HCT116 (cell line): ENCODE results near the gene ZNF486. TPM values are rescaled to one million over a fixed set of nuclear protein-coding genes. Genes with fewer than 3 reads are reported as not detected.
"Not testable (repeated sequence)": the region's sequence is repeated elsewhere in the genome, so short reads cannot be mapped to it uniquely, and the experiment has no call there.

ENCODE experiments used
- ATAC-seq: fragments of 200-7000 bp; cut with Tn5 transposase; 2 replicates; pipeline ENCODE4 v1.9.1; 2020; ENCODE audit warnings: mild to moderate bottlenecking, moderate library complexity
- BruUV-seq: library from RNA; stranded (reverse); fragments of 400-500 nt; replicated peaks from 2 replicates; lab custom pipeline; 2021; lab: Mats Ljungman, UMichigan
- CTCF ChIA-PET: fragments of 300-600 bp; sonication (Branson Sonifier 250); formaldehyde crosslinking; loops from one replicate; lab custom pipeline; 2021; ENCODE audit warnings: antibody characterized with exemption; lab: Charles Lee
- POLR2A ChIA-PET: fragments of 300-600, 350-600 bp; sonication (Branson Sonifier 250); formaldehyde crosslinking; loops from one replicate; lab custom pipeline; 2021; ENCODE audit warnings: antibody characterized with exemption; lab: Charles Lee
- RAD21 ChIA-PET, 2 experiments: fragments of 300-600 bp; sonication (Branson Sonifier 250); formaldehyde crosslinking; loops; one replicate each; lab custom pipeline; 2023; ENCODE audit warnings: low total read pairs in 2 of 2; ENCODE audit not compliant: uncharacterized antibody in 2 of 2, unreplicated experiment in 2 of 2, low non-redundant PET in 1 of 2; lab: Charles Lee
- DNase-seq: peaks from one replicate; pipeline ENCODE4 v3.0.0-alpha.2; 2010; ENCODE audit warnings: low read depth, low spot score
- H2AFZ ChIP-seq: fragments of 200-600 bp; shearing (Covaris generic), sonication (generic); 2 replicates; pipeline ENCODE4 v1.6.1; 2017; ENCODE audit warnings: low read depth, mixed run types, mixed read lengths, antibody characterized with exemption, low read length; ENCODE audit not compliant: poor library complexity, severe bottlenecking
- H3K27ac ChIP-seq: 2 replicates; pipeline ENCODE4 v1.5.1; 2012; ENCODE audit warnings: low read depth, low read length
- H3K27me3 ChIP-seq: fragments of 200-600 bp; sonication (generic); 2 replicates; pipeline ENCODE4 v1.6.1; 2016; ENCODE audit warnings: mixed run types, low read length, mixed read lengths; ENCODE audit not compliant: insufficient read depth
- H3K36me3 ChIP-seq, 2 experiments: fragments of 200-500 bp in 1 of 2; fragments of 200-600 bp in 1 of 2; sonication (Bioruptor generic) in 1 of 2; sonication (generic) in 1 of 2; 2 replicates each; pipeline versions ENCODE4 v1.5.1 to v1.6.1; 2014 to 2016; ENCODE audit warnings: low read length in 2 of 2, inconsistent platforms in 1 of 2, mixed read lengths in 1 of 2, mixed run types in 1 of 2; ENCODE audit not compliant: insufficient read depth in 2 of 2, control insufficient read depth in 1 of 2
- H3K4me1 ChIP-seq, 2 experiments: fragments of 200-600 bp in 1 of 2; sonication (generic) in 1 of 2; 2 replicates each; pipeline versions ENCODE4 v1.5.1 to v1.6.1; 2012 to 2017; ENCODE audit warnings: low read length in 2 of 2, inconsistent platforms in 1 of 2, mild to moderate bottlenecking in 1 of 2, mixed read lengths in 1 of 2, mixed run types in 1 of 2, moderate library complexity in 1 of 2; ENCODE audit not compliant: insufficient read depth in 2 of 2, control insufficient read depth in 1 of 2
- H3K4me2 ChIP-seq: fragments of 200-600 bp; sonication (generic); 2 replicates; pipeline ENCODE4 v1.6.1; 2017; ENCODE audit warnings: mixed run types, low read length, mixed read lengths
- H3K4me3 ChIP-seq, 2 experiments: fragments of 200-600 bp in 1 of 2; sonication (generic) in 1 of 2; replicated peaks in 1 of 2; 2 replicates each; pipeline ENCODE4 v1.5.1; 2011 to 2016; ENCODE audit warnings: low read length in 2 of 2, control low read depth in 1 of 2, low read depth in 1 of 2, mild to moderate bottlenecking in 1 of 2, mixed read lengths in 1 of 2, mixed run types in 1 of 2
- H3K79me2 ChIP-seq: fragments of 200-600 bp; sonication (generic); 2 replicates; pipeline ENCODE4 v1.6.1; 2017; ENCODE audit warnings: mild to moderate bottlenecking, mixed run types, low read length, moderate library complexity, mixed read lengths; ENCODE audit not compliant: insufficient read depth
- H3K9ac ChIP-seq: fragments of 200-600 bp; sonication (generic); 2 replicates; pipeline ENCODE4 v1.6.1; 2016; ENCODE audit warnings: low read length, mixed read lengths
- H3K9me2 ChIP-seq: fragments of 200-600 bp; sonication (generic), shearing (Covaris generic); 2 replicates; pipeline ENCODE4 v1.6.1; 2017; ENCODE audit warnings: mixed run types, mild to moderate bottlenecking, moderate library complexity; ENCODE audit not compliant: insufficient read depth
- H3K9me3 ChIP-seq, 2 experiments: fragments of 200-500 bp in 1 of 2; fragments of 200-600 bp in 1 of 2; sonication (Bioruptor generic) in 1 of 2; sonication (generic) in 1 of 2; 2 replicates each; pipeline ENCODE4 v1.6.1; 2014 to 2017; ENCODE audit warnings: low read length in 2 of 2, mixed read lengths in 2 of 2, inconsistent platforms in 1 of 2, low read depth in 1 of 2, mild to moderate bottlenecking in 1 of 2, mixed run types in 1 of 2, moderate library complexity in 1 of 2; ENCODE audit not compliant: control insufficient read depth in 1 of 2, insufficient read depth in 1 of 2
- H4K20me1 ChIP-seq: fragments of 200-600 bp; sonication (generic), shearing (Covaris generic); 2 replicates; pipeline ENCODE4 v1.6.1; 2017; ENCODE audit warnings: mixed run types, mild to moderate bottlenecking, moderate library complexity; ENCODE audit not compliant: insufficient read depth
- CBX3 ChIP-seq: IDR thresholded peaks from 2 replicates; pipeline ENCODE4 v1.6.1; 2012; ENCODE audit warnings: low read depth
- EGR1 ChIP-seq: IDR thresholded peaks from 2 replicates; pipeline ENCODE4 v1.6.1; 2012; ENCODE audit warnings: low read depth
- ELF1 ChIP-seq: IDR thresholded peaks from 2 replicates; pipeline ENCODE4 v1.6.1; 2012; ENCODE audit warnings: low read depth, borderline replicate concordance
- EZH2phosphoT487 ChIP-seq: fragments of 200-600 bp; IDR thresholded peaks from 2 replicates; pipeline ENCODE4 v1.6.1; 2018; ENCODE audit warnings: antibody characterized with exemption, borderline replicate concordance
- FOSL1 ChIP-seq: IDR thresholded peaks from 2 replicates; pipeline ENCODE4 v1.6.1; 2012; ENCODE audit warnings: low read depth
- MAX ChIP-seq: IDR thresholded peaks from 2 replicates; pipeline ENCODE4 v1.6.1; 2012
- POLR2A ChIP-seq: IDR thresholded peaks from 2 replicates; pipeline ENCODE4 v1.7.0; 2011; ENCODE audit warnings: borderline replicate concordance; ENCODE audit not compliant: insufficient read depth, insufficient read length; ENCODE audit errors: extremely low read depth
- RAD21 ChIP-seq: IDR thresholded peaks from 2 replicates; pipeline ENCODE4 v1.6.1; 2012; ENCODE audit warnings: low read depth, mild to moderate bottlenecking
- SIN3A ChIP-seq: IDR thresholded peaks from 2 replicates; pipeline ENCODE4 v1.6.1; 2012; ENCODE audit warnings: low read depth
- SP1 ChIP-seq: IDR thresholded peaks from 2 replicates; pipeline ENCODE4 v1.6.1; 2012; ENCODE audit warnings: low read depth
- SRF ChIP-seq: IDR thresholded peaks from 2 replicates; pipeline ENCODE4 v1.6.1; 2012; ENCODE audit warnings: low read depth
- ZBTB33 ChIP-seq: IDR thresholded peaks from 2 replicates; pipeline ENCODE4 v1.6.1; 2011; ENCODE audit warnings: mild to moderate bottlenecking, low read length, moderate library complexity; ENCODE audit not compliant: insufficient replicate concordance; ENCODE audit errors: extremely low read depth
- ZNF274 ChIP-seq: fragments of 200-500 bp; sonication (Bioruptor generic); IDR thresholded peaks from 2 replicates; pipeline ENCODE4 v1.6.1; 2014; ENCODE audit warnings: mild to moderate bottlenecking, low read depth, low read length, inconsistent platforms
- intact Hi-C: fragments of 100-400 bp; cut with micrococcal nuclease; formaldehyde crosslinking; loops from 2 replicates; pipeline ENCODE4 v1.10.0; 2022
- total RNA-seq: library from RNA; stranded (reverse); gene quantifications from one replicate; pipeline ENCODE4 v1.2.1, GENCODE V29; 2021; ENCODE audit not compliant: unreplicated experiment

The ZNF486 gene
- total RNA-seq, 1 experiment from 2014 or later = not detected

DNA sequence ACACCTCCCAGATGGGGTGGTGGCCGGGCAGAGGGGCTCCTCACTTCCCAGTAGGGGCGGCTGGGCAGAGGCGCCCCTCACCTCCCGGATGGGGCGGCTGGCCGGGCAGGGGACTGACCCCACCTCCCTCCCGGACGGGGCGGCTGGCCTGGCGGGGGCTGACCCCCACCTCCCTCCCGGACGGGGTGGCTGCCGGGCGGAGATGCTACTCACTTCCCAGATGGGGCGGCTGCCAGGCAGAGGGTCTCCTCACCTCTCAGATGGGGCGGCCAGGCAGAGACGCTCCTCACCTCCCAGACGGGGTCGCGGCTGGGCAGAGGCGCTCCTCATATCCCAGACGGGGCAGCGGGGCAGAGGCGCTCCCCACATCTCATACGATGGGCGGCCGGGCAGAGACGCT is 8.8 kb downstream of the ZNF486 start:
- H3K4me2 ChIP-seq, H4K20me1 ChIP-seq, H3K9me2 ChIP-seq, ATAC-seq, H3K27ac ChIP-seq, H3K36me3 ChIP-seq, H3K79me2 ChIP-seq, BruUV-seq, H3K9ac ChIP-seq, H3K27me3 ChIP-seq, DNase-seq, H3K4me3 ChIP-seq, CTCF ChIA-PET, RAD21 ChIA-PET, H3K4me1 ChIP-seq, intact Hi-C loops, POLR2A ChIA-PET, H2AFZ ChIP-seq: not testable (repeated sequence)
- peaks cover 10 to 17% of the 10 kb centered on the region in 2 experiments; a peak in 2 of 4 replicates for H3K9me3 ChIP-seq

DNA sequence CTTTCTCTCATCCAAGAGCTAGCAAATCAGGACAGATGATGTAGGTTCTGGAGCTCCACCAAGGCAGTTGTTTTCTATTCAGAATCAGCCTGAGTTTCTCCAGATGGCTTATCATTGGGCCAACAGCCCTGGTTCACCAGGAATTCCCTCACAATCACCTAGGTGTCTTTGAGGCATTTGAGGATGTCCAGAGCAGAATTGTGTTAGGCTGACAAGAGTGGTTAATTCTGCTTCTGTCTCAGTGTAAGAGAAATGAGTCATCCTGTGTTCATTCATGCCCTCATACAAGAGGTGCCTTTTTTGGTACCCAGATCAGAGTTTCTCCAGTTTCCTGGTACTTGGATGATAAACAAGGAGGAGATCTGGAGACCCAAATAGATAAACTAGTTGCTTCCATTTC is 12.9 kb downstream of the ZNF486 start:
- ATAC-seq, H3K4me2 ChIP-seq, CTCF ChIA-PET, POLR2A ChIA-PET, H4K20me1 ChIP-seq, DNase-seq, RAD21 ChIA-PET, H3K9ac ChIP-seq, H3K27me3 ChIP-seq, H3K36me3 ChIP-seq, BruUV-seq, H2AFZ ChIP-seq, intact Hi-C loops, H3K79me2 ChIP-seq, H3K9me2 ChIP-seq, H3K4me1 ChIP-seq, H3K4me3 ChIP-seq, H3K27ac ChIP-seq: not testable (repeated sequence)
- H3K9me3 ChIP-seq = peaks cover 3 to 12% of the 10 kb centered on the region in 2 experiments; a peak in 2 of 4 replicates

GRCh38 chr19:20182222-20182785 is 15.3 kb downstream of the ZNF486 start:
- CTCF ChIA-PET = no interaction called here
- no peak overlapping the region for H2AFZ ChIP-seq
- H3K4me1 ChIP-seq = no peaks in the 10 kb centered on the region
- no peak overlapping the region for H3K4me2 ChIP-seq
- no peak overlapping the region for H3K27ac ChIP-seq
- ATAC-seq (no peak), DNase-seq (no peak)
- no peaks in the 10 kb centered on the region for H4K20me1 ChIP-seq
- H3K9me2 ChIP-seq = no peaks in the 10 kb centered on the region
- H3K4me3 ChIP-seq = no peak overlapping the region
- no peaks in the 10 kb centered on the region for H3K36me3 ChIP-seq
- intact Hi-C loops = no loop called here
- no peak overlapping the region for H3K9ac ChIP-seq
- RAD21 ChIA-PET = no interaction called here
- peaks cover 3 to 12% of the 10 kb centered on the region in 2 experiments; a peak in 2 of 4 replicates for H3K9me3 ChIP-seq
- POLR2A ChIA-PET = no interaction called here
- BruUV-seq = no TSS peak
- no peaks in the 10 kb centered on the region for H3K79me2 ChIP-seq
- H3K27me3 ChIP-seq = no peaks in the 10 kb centered on the region
- TF ChIP-seq ZNF274 (no peak), RAD21 (no peak), POLR2A (no peak), SP1 (no peak), ELF1 (no peak), CBX3 (no peak), SIN3A (no peak), MAX (no peak), SRF (no peak), EGR1 (no peak), FOSL1 (no peak), EZH2phosphoT487 (no peak), ZBTB33 (no peak)
